GM18526 (cell line): Measurements from ENCODE around the gene LCAT.

Source experiments
- POLR2A ChIP-seq: IDR thresholded peaks from 3 replicates; pipeline ENCODE4 v1.6.1; 2011; ENCODE audit not compliant: insufficient read length; ENCODE audit errors: extremely low read depth

The LCAT gene

GRCh38 chr16:67915831-67916723 is 27.8 kb downstream of the LCAT start:
- TF ChIP-seq POLR2A, result no peak

- no peak for TF ChIP-seq POLR2A
These were observed 29.0 kb downstream of the LCAT start for GRCh38 chr16:67914758-67915495.

GRCh38 chr16:67910158-67910557 is 33.8 kb downstream of the LCAT start:
- TF ChIP-seq POLR2A, result no peak

- TF ChIP-seq POLR2A, result no peak
These were observed 34.7 kb downstream of the LCAT start for GRCh38 chr16:67909056-67909742.

- no peak for TF ChIP-seq POLR2A
These were observed 36.3 kb downstream of the LCAT start for GRCh38 chr16:67907397-67908180.

- TF ChIP-seq POLR2A, result no peak
These were observed 41.1 kb downstream of the LCAT start for GRCh38 chr16:67902831-67903230.

- TF ChIP-seq POLR2A, result no peak
These were observed 42.2 kb downstream of the LCAT start for GRCh38 chr16:67901734-67902133.

GRCh38 chr16:67897231-67897630 is 46.7 kb downstream of the LCAT start:
- TF ChIP-seq POLR2A, result no peak

- TF ChIP-seq POLR2A, result no peak
These were observed 50.0 kb downstream of the LCAT start for GRCh38 chr16:67893743-67894399.

GRCh38 chr16:67892899-67893742 is 50.8 kb downstream of the LCAT start, which contains the start of gene PSKH1:
TSS of gene PSKH1 (plus strand) at chr16:67893254. CDS start at chr16:67908750, 15,496 bp downstream.
- peak; percentile 64 for TF ChIP-seq POLR2A

GRCh38 chr16:67892375-67892774 is 51.5 kb downstream of the LCAT start:
- TF ChIP-seq POLR2A, result no peak
